ENCODE measurements around the gene SLC6A19.

The SLC6A19 gene

GRCh38 chr5:1255081-1255561 is 53.7 kb downstream of the SLC6A19 start:
- TF ChIP-seq CTCF (IDR thresholded peaks at IDR 0.05; ENCODE audit: low read depth, low read length, missing control alignments): no peak
- DNase-seq (ENCODE audit: extremely low read depth, low read depth): no peak
- no peak overlapping the region for H3K4me3 ChIP-seq (replicated peaks; ENCODE audit: low read depth, low read length)

GRCh38 chr5:1256776-1257175 is 55.4 kb downstream of the SLC6A19 start:
- TF ChIP-seq CTCF (IDR thresholded peaks at IDR 0.05; ENCODE audit: low read depth, low read length, missing control alignments): no peak
- no peak for DNase-seq (ENCODE audit: extremely low read depth, low read depth)
- no peak overlapping the region for H3K4me3 ChIP-seq (replicated peaks; ENCODE audit: low read depth, low read length)

- no peak for DNase-seq (ENCODE audit: extremely low read depth, low read depth)
- no peak overlapping the region for H3K4me3 ChIP-seq (replicated peaks; ENCODE audit: low read depth, low read length)
- no peak for TF ChIP-seq CTCF (IDR thresholded peaks at IDR 0.05; ENCODE audit: low read depth, low read length, missing control alignments)
These were observed 56.0 kb downstream of the SLC6A19 start for GRCh38 chr5:1257363-1257762.

GRCh38 chr5:1257841-1258240 is 56.4 kb downstream of the SLC6A19 start:
- DNase-seq (ENCODE audit: extremely low read depth, low read depth): no peak
- no peak for TF ChIP-seq CTCF (IDR thresholded peaks at IDR 0.05; ENCODE audit: low read depth, low read length, missing control alignments)
- H3K4me3 ChIP-seq (replicated peaks; ENCODE audit: low read depth, low read length): no peak overlapping the region

GRCh38 chr5:1259806-1260480 is 58.5 kb downstream of the SLC6A19 start:
- TF ChIP-seq CTCF (IDR thresholded peaks at IDR 0.05; ENCODE audit: low read depth, low read length, missing control alignments): no peak
- no peak for DNase-seq (ENCODE audit: extremely low read depth, low read depth)
- no peak overlapping the region for H3K4me3 ChIP-seq (replicated peaks; ENCODE audit: low read depth, low read length)

GRCh38 chr5:1261643-1262042 is 60.2 kb downstream of the SLC6A19 start:
- no peak overlapping the region for H3K4me3 ChIP-seq (replicated peaks; ENCODE audit: low read depth, low read length)
- TF ChIP-seq CTCF (IDR thresholded peaks at IDR 0.05; ENCODE audit: low read depth, low read length, missing control alignments): no peak
- DNase-seq (ENCODE audit: extremely low read depth, low read depth): no peak

- H3K4me3 ChIP-seq (replicated peaks; ENCODE audit: low read depth, low read length): no peak overlapping the region
- DNase-seq (ENCODE audit: extremely low read depth, low read depth): no peak
- TF ChIP-seq CTCF (IDR thresholded peaks at IDR 0.05; ENCODE audit: low read depth, low read length, missing control alignments): no peak
These were observed 61.0 kb downstream of the SLC6A19 start for GRCh38 chr5:1262381-1262780.

Data from HFF-Myc (cell line).